Epithelial cell of proximal tubule (primary cell): ENCODE results near the gene SH3D19. TPM values are rescaled to one million over a fixed set of nuclear protein-coding genes. Genes with fewer than 3 reads are reported as not detected.
A peak's percentile ranks its signal among the peaks of the same experiment; 100 is the strongest.

Experiments used
- DNase-seq: peaks from one replicate; pipeline ENCODE4 v3.0.0-alpha.2; 2011; ENCODE audit warnings: low read depth
- H3K4me3 ChIP-seq: 2 replicates; pipeline ENCODE4 v1.5.1; 2011; ENCODE audit warnings: low read depth, mild to moderate bottlenecking, low read length
- CTCF ChIP-seq: conservative IDR thresholded peaks from 2 replicates; pipeline ENCODE4 v1.5.1; 2012; ENCODE audit warnings: low read depth, mild to moderate bottlenecking, low read length
- total RNA-seq: library from RNA; depleted of rRNA; stranded (reverse); fragments of >200 nt; gene quantifications from 2 replicates; pipeline ENCODE4 v1.2.3, GENCODE V29; 2015

SH3D19 gene
- total RNA-seq: 14.8 and 21.4 TPM in 2 replicates

GRCh38 chr4:151325111-151325948, at the start of gene SH3D19:
TSS of gene SH3D19 (minus strand) at chr4:151325605. CDS start at chr4:151325352, 253 bp downstream.
- no peak for TF ChIP-seq CTCF
- DNase-seq: no peak
- peak within 1 kb of the TSS; percentile 73 for H3K4me3 ChIP-seq

- H3K4me3 ChIP-seq: peak overlapping the region; percentile 39
- peak; percentile 30 for DNase-seq
- peak; percentile 99 for TF ChIP-seq CTCF
Observed at GRCh38 chr4:151362404-151363164, 37.2 kb upstream of the SH3D19 start.

GRCh38 chr4:151361966-151362365, 36.6 kb upstream of the SH3D19 start:
- no peak for TF ChIP-seq CTCF
- no peak for DNase-seq
- no peak overlapping the region for H3K4me3 ChIP-seq

GRCh38 chr4:151361126-151361525, 35.7 kb upstream of the SH3D19 start:
- no peak overlapping the region for H3K4me3 ChIP-seq
- no peak for DNase-seq
- no peak for TF ChIP-seq CTCF

- no peak for DNase-seq
- H3K4me3 ChIP-seq: no peak overlapping the region
- TF ChIP-seq CTCF: no peak
Observed at GRCh38 chr4:151359576-151359975, 34.2 kb upstream of the SH3D19 start.

- no peak overlapping the region for H3K4me3 ChIP-seq
- no peak for DNase-seq
- no peak for TF ChIP-seq CTCF
Observed at GRCh38 chr4:151358266-151358665, 32.9 kb upstream of the SH3D19 start.
